Testis (tissue), 3 donors: Measurements from ENCODE around the gene SAYSD1. TPM values are rescaled to one million over a fixed set of nuclear protein-coding genes. Genes with fewer than 3 reads are reported as not detected.

Source experiments
- DNase-seq: peaks from one replicate; pipeline ENCODE4 v3.0.0-alpha.2; 2019
- H3K27ac ChIP-seq, 2 donors: fragments of 200-600 bp; sonication (generic); one replicate each; pipeline ENCODE4 v1.5.1; 2019
- H3K27me3 ChIP-seq: fragments of 200-600 bp; sonication (generic); one replicate; pipeline ENCODE4 v1.5.1; 2019
- H3K36me3 ChIP-seq: fragments of 200-600 bp; sonication (generic); one replicate; pipeline ENCODE4 v1.5.1; 2017; ENCODE audit warnings: low read depth; ENCODE audit errors: missing control alignments
- H3K4me1 ChIP-seq: fragments of 200-600 bp; sonication (generic); one replicate; pipeline ENCODE4 v1.5.1; 2019
- H3K4me3 ChIP-seq, 2 donors: fragments of 200-600 bp; sonication (generic); one replicate each; pipeline ENCODE4 v1.5.1; 2017 to 2019
- H3K9me3 ChIP-seq: fragments of 200-600 bp; sonication (generic); one replicate; pipeline ENCODE4 v1.5.1; 2017
- CTCF ChIP-seq, 3 experiments: fragments of 450-650 bp in 2 of 3; fragments of 200-600 bp in 1 of 3; sonication (generic) in 1 of 3; IDR thresholded peaks; one replicate each; pipeline ENCODE4 v1.5.1; 2016 to 2019; ENCODE audit warnings: antibody characterized with exemption in 3 of 3, mild to moderate bottlenecking in 2 of 3, moderate library complexity in 1 of 3
- POLR2A ChIP-seq: fragments of 450-650 bp; IDR thresholded peaks from one replicate; pipeline ENCODE4 v1.6.1; 2017; ENCODE audit warnings: antibody characterized with exemption, mild to moderate bottlenecking, moderate library complexity
- WGBS, 2 donors: methylation state at CpG; one replicate each; pipeline ENCODE4 v1.1.5; 2018; 5-methylcytosine and 5-hydroxymethylcytosine counted together
- intact Hi-C: fragments of 100-400 bp; cut with DNase I; formaldehyde crosslinking; loops from one replicate; pipeline ENCODE4 v1.15.1; 2023; ENCODE audit warnings: low total_unique reads
- polyA plus RNA-seq: library from polyadenylated mRNA; stranded (reverse); fragments of 350-450 nt; fragmentation: Illumina TruSeq; extraction: RNeasy Lipid Tissue Mini Kit (QIAGEN cat#74804); gene quantifications from one replicate; pipeline ENCODE4 v1.2.3, GENCODE V29; 2014; ENCODE audit warnings: low read depth, low replicate concordance; ENCODE audit not compliant: insufficient read depth
- total RNA-seq, 2 donors: library from RNA; depleted of rRNA; stranded (reverse); fragments of >200 nt; gene quantifications; one replicate each; pipeline ENCODE4 v1.2.3, GENCODE V29; 2016

SAYSD1 gene
- total and polyA plus RNA-seq, 3 donors from 2014 or later = 57.2 to 122 (median 68.4) TPM

GRCh38 chr6:39061182-39061581, 53.8 kb downstream of the SAYSD1 start:
- no peaks in the 10 kb centered on the region for H3K27me3 ChIP-seq
- no peaks in the 10 kb centered on the region for H3K36me3 ChIP-seq
- H3K4me1 ChIP-seq = no peaks in the 10 kb centered on the region
- H3K27ac ChIP-seq = no peak overlapping the region
- intact Hi-C loops = no loop called here
- no peaks in the 10 kb centered on the region for H3K9me3 ChIP-seq
- DNase-seq = no peak
- TF ChIP-seq CTCF (IDR thresholded peaks at IDR 0.05) (no peak), POLR2A (no peak)
- WGBS, 2 donors = 60 to 62% methylated on average over 6 of the region's 6 CpGs
- no peak overlapping the region for H3K4me3 ChIP-seq

GRCh38 chr6:39060467-39061160, 54.4 kb downstream of the SAYSD1 start:
- Histone ChIP-seq H3K9me3 (no peaks in the 10 kb centered on the region), H3K27ac (no peak overlapping the region), H3K4me3 (no peak overlapping the region), H3K4me1 (no peaks in the 10 kb centered on the region), H3K27me3 (no peaks in the 10 kb centered on the region), H3K36me3 (no peaks in the 10 kb centered on the region)
- DNase-seq = no peak
- intact Hi-C loops = no loop called here
- 58 to 62% methylated on average over 7 of the region's 7 CpGs for WGBS, 2 donors
- TF ChIP-seq POLR2A (no peak), CTCF (IDR thresholded peaks at IDR 0.05) (no peak)

GRCh38 chr6:39059496-39060310, 55.3 kb downstream of the SAYSD1 start:
- TF ChIP-seq POLR2A (no peak), CTCF (IDR thresholded peaks at IDR 0.05) (no peak)
- intact Hi-C loops = no loop called here
- no peaks in the 10 kb centered on the region for H3K36me3 ChIP-seq
- no peaks in the 10 kb centered on the region for H3K27me3 ChIP-seq
- H3K4me3 ChIP-seq = no peak overlapping the region
- WGBS, 2 donors = 78 to 84% methylated on average over 14 of the region's 14 CpGs
- no peak overlapping the region for H3K27ac ChIP-seq
- H3K9me3 ChIP-seq = no peaks in the 10 kb centered on the region
- no peak for DNase-seq
- H3K4me1 ChIP-seq = no peaks in the 10 kb centered on the region

- no peak for DNase-seq
- H3K4me1 ChIP-seq = no peaks in the 10 kb centered on the region
- H3K36me3 ChIP-seq = no peaks in the 10 kb centered on the region
- no peaks in the 10 kb centered on the region for H3K27me3 ChIP-seq
- 82 to 86% methylated on average over 6 of the region's 6 CpGs for WGBS, 2 donors
- intact Hi-C loops = no loop called here
- TF ChIP-seq POLR2A = no peak
- no peak for TF ChIP-seq CTCF (IDR thresholded peaks at IDR 0.05)
- H3K4me3 ChIP-seq = no peak overlapping the region
- H3K27ac ChIP-seq = no peak overlapping the region
- no peaks in the 10 kb centered on the region for H3K9me3 ChIP-seq
Observed at GRCh38 chr6:39058471-39059147, 56.4 kb downstream of the SAYSD1 start.
